Neural progenitor cell (in vitro differentiated cells): Measurements from ENCODE around the gene MIER2.

Source experiments
- EZH2 ChIP-seq: fragments of 200-600 bp; sonication (generic); IDR thresholded peaks from 2 replicates; pipeline ENCODE4 v1.6.1; 2017; ENCODE audit warnings: antibody characterized with exemption, mild to moderate bottlenecking, moderate library complexity
- EZH2phosphoT487 ChIP-seq: fragments of 200-600 bp; sonication (generic); IDR thresholded peaks from 2 replicates; pipeline ENCODE4 v1.6.1; 2017; ENCODE audit warnings: antibody characterized with exemption
- TF ChIP-seq, protein P1 (sequence below): fragments of 200-600 bp; sonication (generic); IDR thresholded peaks from 2 replicates; pipeline ENCODE4 v1.5.1; 2017; ENCODE audit warnings: antibody characterized with exemption, mild to moderate bottlenecking

DNA sequence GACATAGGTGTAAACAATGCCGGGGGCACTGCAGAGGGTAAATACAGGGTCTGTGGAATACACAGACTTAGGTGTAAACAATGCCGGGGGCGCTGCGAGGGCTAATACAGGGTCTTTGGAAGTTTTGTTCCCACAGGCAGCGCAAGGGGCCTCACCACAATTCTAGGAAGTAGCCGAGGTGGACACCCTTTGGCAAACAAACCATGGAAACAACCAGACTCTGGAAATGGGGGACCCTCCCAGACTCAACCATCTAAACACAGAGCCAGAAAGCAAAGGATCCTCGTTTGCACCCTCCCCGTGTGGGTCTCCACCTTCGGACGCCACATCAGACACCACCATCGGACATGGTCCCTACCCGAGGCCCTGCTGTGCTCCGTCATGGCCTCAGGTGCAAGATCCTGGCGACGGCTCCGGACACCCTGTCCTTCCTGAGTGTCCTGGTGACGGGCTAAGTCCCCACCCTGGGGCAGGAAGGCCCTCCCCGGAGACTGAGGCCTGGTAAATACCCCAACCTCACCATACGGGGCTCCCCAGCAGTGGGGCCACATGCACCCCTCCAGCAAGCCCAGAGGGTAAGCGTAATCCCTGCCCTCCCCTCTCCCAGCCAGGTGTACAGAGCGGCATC is 36.7 kb downstream of the MIER2 start:
- TF ChIP-seq, protein P1, sequence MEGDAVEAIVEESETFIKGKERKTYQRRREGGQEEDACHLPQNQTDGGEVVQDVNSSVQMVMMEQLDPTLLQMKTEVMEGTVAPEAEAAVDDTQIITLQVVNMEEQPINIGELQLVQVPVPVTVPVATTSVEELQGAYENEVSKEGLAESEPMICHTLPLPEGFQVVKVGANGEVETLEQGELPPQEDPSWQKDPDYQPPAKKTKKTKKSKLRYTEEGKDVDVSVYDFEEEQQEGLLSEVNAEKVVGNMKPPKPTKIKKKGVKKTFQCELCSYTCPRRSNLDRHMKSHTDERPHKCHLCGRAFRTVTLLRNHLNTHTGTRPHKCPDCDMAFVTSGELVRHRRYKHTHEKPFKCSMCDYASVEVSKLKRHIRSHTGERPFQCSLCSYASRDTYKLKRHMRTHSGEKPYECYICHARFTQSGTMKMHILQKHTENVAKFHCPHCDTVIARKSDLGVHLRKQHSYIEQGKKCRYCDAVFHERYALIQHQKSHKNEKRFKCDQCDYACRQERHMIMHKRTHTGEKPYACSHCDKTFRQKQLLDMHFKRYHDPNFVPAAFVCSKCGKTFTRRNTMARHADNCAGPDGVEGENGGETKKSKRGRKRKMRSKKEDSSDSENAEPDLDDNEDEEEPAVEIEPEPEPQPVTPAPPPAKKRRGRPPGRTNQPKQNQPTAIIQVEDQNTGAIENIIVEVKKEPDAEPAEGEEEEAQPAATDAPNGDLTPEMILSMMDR = no peak
- TF ChIP-seq EZH2 (no peak), EZH2phosphoT487 (no peak)
